Measurements from ENCODE around the gene THSD4.

DNA sequence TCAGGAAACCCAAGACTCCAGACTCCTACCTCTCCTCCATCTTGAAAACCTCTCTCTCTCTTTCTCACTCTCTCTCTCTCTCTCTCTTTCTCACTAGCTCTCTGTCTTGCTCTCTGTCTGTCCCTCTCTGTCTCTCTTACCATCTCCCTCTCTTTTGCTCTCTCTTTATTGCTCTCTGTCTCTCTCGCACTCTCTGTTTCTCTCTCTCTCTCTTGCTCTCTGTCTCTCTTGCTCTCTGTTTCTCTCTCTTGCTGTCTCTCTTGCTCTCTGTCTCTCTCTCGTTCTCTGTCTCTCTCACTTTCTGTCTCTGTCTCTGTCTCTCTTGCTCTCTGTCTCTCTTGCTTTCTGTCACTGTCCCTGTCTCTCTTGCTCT is 620.1 kb downstream of the THSD4 start:
- TF ChIP-seq CTCF (IDR thresholded peaks at IDR 0.05; ENCODE audit: low read length): no peak
- no peak for TF ChIP-seq EZH2 (IDR thresholded peaks at IDR 0.05; ENCODE audit: borderline replicate concordance, low read length)
